Measurements from ENCODE around the gene CLK4. TPM values are rescaled to one million over a fixed set of nuclear protein-coding genes. Genes with fewer than 3 reads are reported as not detected.

The CLK4 gene
- 10 to 100 TPM in 2 of 3 donors, 1 to 10 TPM in 1; 9.3 to 18.0 (median 16.9) TPM for polyA plus RNA-seq

DNA sequence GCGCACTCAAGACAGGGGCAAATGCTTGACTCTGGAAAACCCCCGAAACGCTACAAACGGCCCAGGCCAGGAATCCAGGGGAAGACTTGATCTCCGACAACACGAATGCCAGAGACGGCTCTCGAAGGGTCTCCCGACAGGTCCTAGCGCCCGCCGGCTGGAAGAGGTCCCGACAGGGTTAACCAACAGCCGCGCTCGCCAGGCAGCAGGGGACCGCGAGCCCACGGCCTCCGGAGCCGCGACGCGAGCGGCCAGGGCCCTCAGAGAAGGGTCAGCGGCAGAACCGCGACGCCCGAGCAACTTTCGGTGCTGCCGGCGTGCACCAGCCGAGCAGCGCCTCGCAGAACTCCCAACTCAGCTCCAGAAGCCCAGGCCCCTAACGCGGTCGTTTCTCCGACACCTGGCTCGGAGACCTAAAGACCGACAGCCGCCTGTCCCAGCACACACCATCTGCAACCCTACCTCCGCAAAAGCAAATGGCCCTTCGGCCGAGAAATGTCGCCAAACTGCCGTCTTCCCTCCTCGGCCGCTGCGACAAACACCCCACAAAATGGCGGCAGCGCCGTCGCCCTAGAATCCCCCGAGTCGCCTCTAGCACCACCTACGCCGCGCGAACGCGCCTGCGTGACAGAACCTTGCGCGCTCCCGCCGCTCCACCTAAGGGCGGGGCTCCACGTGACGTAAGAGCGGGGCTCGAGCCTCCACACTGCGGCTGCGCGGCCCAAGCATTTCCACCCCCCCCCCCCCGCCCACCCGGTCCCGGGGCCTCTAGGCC, at the start of gene CLK4:
Gene CLK4, minus strand, starts transcription at position 567 of the 775 bp plus-strand sequence. CDS start 3,634 bp downstream, outside the sequence.
- H3K36me3 Mint-ChIP-seq, result peaks cover 4 to 9% (median 8%) of the 10 kb centered on the region in 3 donors
- peak within 1 kb of the TSS; percentile 97 to 100 (median 99) for H3K27ac Mint-ChIP-seq
- peaks cover 5 to 6% (median 6%) of the 10 kb centered on the region in 3 donors for H3K27me3 Mint-ChIP-seq (ENCODE audit: low read depth in 3 of 3)
- H3K4me3 Mint-ChIP-seq, result peak within 1 kb of the TSS; percentile 97 to 100 (median 98)
- peaks cover 38 to 45% of the 10 kb centered on the region in 2 donors for H3K4me1 Mint-ChIP-seq
- DNase-seq, result peak; percentile 95 to 96 (median 96)
- H3K9me3 Mint-ChIP-seq, result no peaks in the 10 kb centered on the region

DNA sequence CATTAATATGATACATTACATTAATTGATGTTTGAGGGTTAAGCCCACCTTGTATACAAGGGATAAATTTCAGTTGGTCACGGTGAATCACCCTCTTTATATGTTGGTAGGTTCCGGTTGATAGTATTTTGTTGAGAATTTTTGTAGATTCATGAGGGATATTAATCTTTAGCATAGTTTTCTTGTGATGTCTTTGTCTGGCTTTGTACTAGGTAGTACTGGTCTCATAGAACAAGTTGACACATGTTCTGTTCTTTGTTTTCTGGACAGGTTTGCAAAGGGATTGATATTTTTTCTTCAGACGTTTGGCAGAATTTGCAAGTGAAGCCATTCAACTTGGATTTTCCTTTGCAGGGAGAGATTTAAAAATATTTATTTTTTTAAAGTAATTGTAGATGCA, 49.1 kb upstream of the CLK4 start:
- Mint-ChIP-seq H3K4me3 (no peak overlapping the region), H3K27ac (no peak overlapping the region), H3K4me1 (no peaks in the 10 kb centered on the region), H3K27me3 (ENCODE audit: low read depth in 3 of 3) (peaks cover 2 to 4% (median 3%) of the 10 kb centered on the region in 3 donors), H3K36me3 (no peaks in the 10 kb centered on the region), H3K9me3 (peaks cover 0 to 2% (median 0%) of the 10 kb centered on the region in 6 donors)
- no peak for DNase-seq

GRCh38 chr5:178674334-178674733, 47.5 kb upstream of the CLK4 start:
- no peak overlapping the region for H3K4me3 Mint-ChIP-seq
- no peaks in the 10 kb centered on the region for H3K4me1 Mint-ChIP-seq
- DNase-seq, result no peak
- H3K9me3 Mint-ChIP-seq, result peaks cover 0 to 2% (median 0%) of the 10 kb centered on the region in 6 donors
- H3K27me3 Mint-ChIP-seq (ENCODE audit: low read depth in 3 of 3), result peaks cover 0 to 3% (median 2%) of the 10 kb centered on the region in 3 donors
- H3K27ac Mint-ChIP-seq, result no peak overlapping the region
- H3K36me3 Mint-ChIP-seq, result no peaks in the 10 kb centered on the region

DNA sequence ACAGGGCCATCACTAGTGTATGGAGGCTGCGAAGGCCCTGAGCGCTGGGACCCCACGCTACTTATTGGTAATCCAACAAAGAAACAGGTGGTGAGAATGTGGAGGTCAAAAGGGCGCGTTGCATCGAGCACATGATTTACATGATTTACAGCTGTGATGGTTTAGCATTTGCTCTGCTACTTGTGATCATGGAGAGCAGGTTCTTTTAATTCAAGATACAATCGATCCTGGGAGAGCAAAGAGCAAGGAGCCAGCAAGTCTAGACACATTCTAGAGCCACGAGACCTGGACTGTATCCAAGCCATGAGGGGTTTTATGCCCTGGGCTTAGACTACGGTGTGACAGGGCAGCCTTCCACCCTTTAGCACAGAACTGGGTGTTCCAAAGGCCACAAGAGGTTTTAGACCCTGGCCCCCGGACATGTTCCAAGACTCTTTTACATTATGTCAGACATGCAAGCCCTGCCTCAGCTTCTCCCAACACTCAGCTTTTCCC, 47.0 kb upstream of the CLK4 start:
- no peaks in the 10 kb centered on the region for H3K4me1 Mint-ChIP-seq
- no peak overlapping the region for H3K4me3 Mint-ChIP-seq
- no peak overlapping the region for H3K27ac Mint-ChIP-seq
- H3K9me3 Mint-ChIP-seq, result peaks cover 0 to 2% (median 0%) of the 10 kb centered on the region in 6 donors
- no peaks in the 10 kb centered on the region for H3K36me3 Mint-ChIP-seq
- peaks cover 0 to 3% (median 2%) of the 10 kb centered on the region in 3 donors for H3K27me3 Mint-ChIP-seq (ENCODE audit: low read depth in 3 of 3)
- DNase-seq, result no peak

DNA sequence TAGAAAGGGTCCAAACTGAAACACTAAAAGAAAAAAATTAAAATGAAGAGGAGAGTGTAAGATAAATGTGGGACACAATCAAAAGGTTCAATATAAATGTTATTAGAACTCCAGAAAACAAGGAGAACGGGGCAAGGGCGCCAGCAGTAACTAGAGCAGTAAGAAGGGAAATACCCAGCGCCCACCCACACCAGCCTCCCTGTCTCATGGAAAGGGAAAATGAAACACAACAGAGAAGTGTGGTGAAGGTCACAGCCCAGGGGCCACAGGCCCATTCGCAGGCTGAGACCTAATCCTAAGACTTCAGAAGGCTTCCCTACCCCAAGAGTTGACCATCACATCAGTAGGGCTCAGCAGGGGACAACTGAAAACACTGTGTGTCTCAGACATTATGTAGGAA, 45.8 kb upstream of the CLK4 start:
- Mint-ChIP-seq H3K27ac (no peak overlapping the region), H3K27me3 (ENCODE audit: low read depth in 3 of 3) (peaks cover 0 to 3% (median 2%) of the 10 kb centered on the region in 3 donors), H3K9me3 (peaks cover 0 to 2% (median 0%) of the 10 kb centered on the region in 6 donors), H3K4me3 (no peak overlapping the region), H3K36me3 (no peaks in the 10 kb centered on the region), H3K4me1 (no peaks in the 10 kb centered on the region)
- no peak for DNase-seq

DNA sequence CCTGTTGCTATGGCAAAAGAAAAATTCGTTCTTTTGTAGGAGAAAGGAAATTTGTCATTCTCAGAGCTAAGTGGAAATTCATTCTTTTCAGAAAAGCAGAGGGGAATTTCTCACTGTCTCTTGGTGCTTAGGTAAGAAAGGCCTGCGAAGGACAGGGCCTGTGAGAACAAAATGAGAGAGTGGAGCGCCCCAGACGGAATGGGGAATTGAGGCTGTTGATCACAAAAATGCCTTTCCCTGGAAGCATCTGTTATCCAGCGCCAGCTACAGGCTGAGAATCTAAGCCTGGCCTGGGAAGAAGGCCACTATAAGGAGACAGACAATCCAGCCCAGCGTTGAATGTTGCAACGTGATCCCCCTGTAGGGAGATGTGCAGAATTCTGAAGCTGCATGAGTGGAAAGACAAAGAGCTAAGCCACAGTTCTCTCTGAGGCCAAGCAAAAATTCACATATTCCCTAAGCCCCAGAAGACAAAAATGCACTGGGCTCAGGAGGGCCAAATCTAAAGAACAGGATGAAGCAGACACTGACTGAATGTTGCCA, 44.8 kb upstream of the CLK4 start:
- no peak for DNase-seq
- Mint-ChIP-seq H3K36me3 (no peaks in the 10 kb centered on the region), H3K4me1 (no peaks in the 10 kb centered on the region), H3K27me3 (ENCODE audit: low read depth in 3 of 3) (peaks cover 0 to 3% (median 2%) of the 10 kb centered on the region in 3 donors), H3K9me3 (peaks cover 0 to 2% (median 0%) of the 10 kb centered on the region in 6 donors), H3K27ac (no peak overlapping the region), H3K4me3 (no peak overlapping the region)

GRCh38 chr5:178670351-178670885, 43.6 kb upstream of the CLK4 start:
- no peak overlapping the region for H3K27ac Mint-ChIP-seq

DNA sequence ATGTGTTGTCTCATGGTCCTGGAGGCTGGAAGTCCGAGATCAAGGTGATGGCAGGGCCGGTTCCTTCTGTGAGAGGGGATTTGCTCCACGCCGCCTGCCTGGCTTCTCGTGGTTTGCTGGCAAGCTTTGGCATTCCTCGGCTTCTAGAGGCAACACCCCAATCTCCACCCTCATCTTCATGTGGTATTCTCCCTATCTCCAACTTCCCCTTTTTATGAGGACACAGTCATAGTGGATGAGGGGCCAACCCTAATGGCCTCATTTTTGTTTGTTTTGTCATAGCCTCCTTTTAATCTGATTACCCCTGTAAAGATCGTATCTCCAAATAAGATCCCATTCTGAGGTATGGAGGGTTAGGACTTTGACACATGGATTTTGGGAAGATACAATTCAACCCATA, 41.7 kb upstream of the CLK4 start:
- no peaks in the 10 kb centered on the region for H3K9me3 Mint-ChIP-seq
- H3K4me1 Mint-ChIP-seq, result no peaks in the 10 kb centered on the region
- no peaks in the 10 kb centered on the region for H3K36me3 Mint-ChIP-seq
- no peak overlapping the region for H3K27ac Mint-ChIP-seq
- no peak for DNase-seq
- peaks cover 2 to 5% (median 3%) of the 10 kb centered on the region in 3 donors for H3K27me3 Mint-ChIP-seq (ENCODE audit: low read depth in 3 of 3)
- H3K4me3 Mint-ChIP-seq, result no peak overlapping the region

More at GRCh38 chr5:178670351-178670885, 43.6 kb upstream of the CLK4 start:
- Mint-ChIP-seq H3K36me3 (no peaks in the 10 kb centered on the region), H3K9me3 (peaks cover 0 to 2% (median 0%) of the 10 kb centered on the region in 6 donors), H3K27me3 (ENCODE audit: low read depth in 3 of 3) (peaks cover 0 to 3% (median 2%) of the 10 kb centered on the region in 3 donors), H3K4me3 (no peak overlapping the region), H3K4me1 (no peaks in the 10 kb centered on the region)
- no peak for DNase-seq

GRCh38 chr5:178667688-178668087, 40.8 kb upstream of the CLK4 start:
- DNase-seq, result no peak
- no peaks in the 10 kb centered on the region for H3K4me1 Mint-ChIP-seq
- H3K4me3 Mint-ChIP-seq, result no peak overlapping the region
- no peaks in the 10 kb centered on the region for H3K36me3 Mint-ChIP-seq
- no peak overlapping the region for H3K27ac Mint-ChIP-seq
- no peaks in the 10 kb centered on the region for H3K9me3 Mint-ChIP-seq
- H3K27me3 Mint-ChIP-seq (ENCODE audit: low read depth in 3 of 3), result peaks cover 2 to 5% (median 2%) of the 10 kb centered on the region in 3 donors

GRCh38 chr5:178667101-178667500, 40.3 kb upstream of the CLK4 start:
- Mint-ChIP-seq H3K4me3 (no peak overlapping the region), H3K27ac (no peak overlapping the region), H3K9me3 (no peaks in the 10 kb centered on the region), H3K36me3 (no peaks in the 10 kb centered on the region), H3K27me3 (ENCODE audit: low read depth in 3 of 3) (peaks cover 0 to 5% (median 2%) of the 10 kb centered on the region in 3 donors), H3K4me1 (no peaks in the 10 kb centered on the region)
- DNase-seq, result no peak

- Mint-ChIP-seq H3K4me3 (no peak overlapping the region), H3K27ac (no peak overlapping the region), H3K9me3 (peaks cover 0 to 4% (median 0%) of the 10 kb centered on the region in 6 donors), H3K36me3 (no peaks in the 10 kb centered on the region), H3K27me3 (ENCODE audit: low read depth in 3 of 3) (peaks cover 0 to 7% (median 5%) of the 10 kb centered on the region in 3 donors), H3K4me1 (no peaks in the 10 kb centered on the region)
- DNase-seq, result no peak
These were observed 37.3 kb upstream of the CLK4 start for GRCh38 chr5:178664141-178664540.

GRCh38 chr5:178662541-178662860, 35.7 kb upstream of the CLK4 start:
- H3K4me3 Mint-ChIP-seq, result no peak overlapping the region
- DNase-seq, result no peak
- H3K36me3 Mint-ChIP-seq, result no peaks in the 10 kb centered on the region
- no peak overlapping the region for H3K27ac Mint-ChIP-seq
- peaks cover 0 to 4% (median 0%) of the 10 kb centered on the region in 6 donors for H3K9me3 Mint-ChIP-seq
- peaks cover 0 to 9% (median 8%) of the 10 kb centered on the region in 3 donors for H3K27me3 Mint-ChIP-seq (ENCODE audit: low read depth in 3 of 3)
- H3K4me1 Mint-ChIP-seq, result no peaks in the 10 kb centered on the region

- peaks cover 0 to 10% (median 9%) of the 10 kb centered on the region in 3 donors for H3K27me3 Mint-ChIP-seq (ENCODE audit: low read depth in 3 of 3)
- H3K9me3 Mint-ChIP-seq, result peaks cover 0 to 4% (median 0%) of the 10 kb centered on the region in 6 donors
- no peak overlapping the region for H3K4me3 Mint-ChIP-seq
- H3K4me1 Mint-ChIP-seq, result no peaks in the 10 kb centered on the region
- no peaks in the 10 kb centered on the region for H3K36me3 Mint-ChIP-seq
- no peak for DNase-seq
- no peak overlapping the region for H3K27ac Mint-ChIP-seq
These were observed 35.1 kb upstream of the CLK4 start for GRCh38 chr5:178661836-178662540.

Data from immature natural killer cell (primary cell).